BLaER1 (cell line): ENCODE results near the gene PAM.

Experiments
- H3K27ac ChIP-seq: shearing (Covaris generic); formaldehyde crosslinking; 2 replicates; pipeline ENCODE4 v1.8.1; 2022
- H3K27me3 ChIP-seq: shearing (Covaris generic); formaldehyde crosslinking; 2 replicates; pipeline ENCODE4 v1.8.1; 2022
- H3K36me3 ChIP-seq: shearing (Covaris generic); formaldehyde crosslinking; 2 replicates; pipeline ENCODE4 v1.8.1; 2022
- H3K4me1 ChIP-seq: shearing (Covaris generic); formaldehyde crosslinking; 2 replicates; pipeline ENCODE4 v1.8.1; 2022
- H3K4me2 ChIP-seq: shearing (Covaris generic); formaldehyde crosslinking; 2 replicates; pipeline ENCODE4 v1.8.1; 2022
- H3K4me3 ChIP-seq: shearing (Covaris generic); formaldehyde crosslinking; 2 replicates; pipeline ENCODE4 v1.8.1; 2022
- H3K9ac ChIP-seq: shearing (Covaris generic); formaldehyde crosslinking; 2 replicates; pipeline ENCODE4 v1.8.1; 2022
- H3K9me3 ChIP-seq: shearing (Covaris generic); formaldehyde crosslinking; 2 replicates; pipeline ENCODE4 v1.8.1; 2022
- H4K20me1 ChIP-seq: shearing (Covaris generic); formaldehyde crosslinking; 2 replicates; pipeline ENCODE4 v1.8.1; 2022
- Cebpa-rat ChIP-seq: shearing (Covaris generic); IDR thresholded peaks from 2 replicates; pipeline ENCODE4 v1.8.1; 2022

Gene PAM

GRCh38 chr5:102754767-102755431 is at the start of gene PAM:
PAM (plus strand) TSS chr5:102755305; CDS start chr5:102866196, 110,891 bp downstream.
- no peaks in the 10 kb centered on the region for H3K27me3 ChIP-seq
- H3K36me3 ChIP-seq, result no peaks in the 10 kb centered on the region
- H3K9ac ChIP-seq, result peak within 1 kb of the TSS; percentile 86
- peak within 1 kb of the TSS; percentile 96 for H3K4me2 ChIP-seq
- peak within 1 kb of the TSS; percentile 84 for H3K4me3 ChIP-seq
- peaks cover 39% of the 10 kb centered on the region for H3K4me1 ChIP-seq
- no peak for TF ChIP-seq Cebpa-rat
- peak within 1 kb of the TSS; percentile 91 for H3K27ac ChIP-seq
- no peaks in the 10 kb centered on the region; the same call in 1 of the 2 replicates for H3K9me3 ChIP-seq
- H4K20me1 ChIP-seq, result peaks cover 18% of the 10 kb centered on the region

- TF ChIP-seq Cebpa-rat, result no peak
- Histone ChIP-seq H3K4me3 (no peak overlapping the region), H3K9me3 (no peaks in the 10 kb centered on the region), H3K27me3 (no peaks in the 10 kb centered on the region), H3K4me1 (peaks cover 26% of the 10 kb centered on the region), H3K27ac (no peak overlapping the region), H4K20me1 (no peaks in the 10 kb centered on the region), H3K9ac (no peak overlapping the region), H3K4me2 (no peak overlapping the region), H3K36me3 (no peaks in the 10 kb centered on the region)
Measured at GRCh38 chr5:102711525-102712385, 43.4 kb upstream of the PAM start.

- H3K36me3 ChIP-seq, result no peaks in the 10 kb centered on the region
- no peaks in the 10 kb centered on the region for H3K27me3 ChIP-seq
- H3K4me2 ChIP-seq, result peak overlapping the region; percentile 57
- H3K9ac ChIP-seq, result no peak overlapping the region
- H3K27ac ChIP-seq, result peak overlapping the region; percentile 57; the same call in 1 of the 2 replicates
- H4K20me1 ChIP-seq, result no peaks in the 10 kb centered on the region
- peaks cover 26% of the 10 kb centered on the region for H3K4me1 ChIP-seq
- H3K4me3 ChIP-seq, result no peak overlapping the region
- TF ChIP-seq Cebpa-rat, result no peak
- no peaks in the 10 kb centered on the region for H3K9me3 ChIP-seq
Measured at GRCh38 chr5:102713278-102713677, 41.8 kb upstream of the PAM start.

GRCh38 chr5:102713682-102714231 is 41.3 kb upstream of the PAM start:
- no peak for TF ChIP-seq Cebpa-rat
- H3K27ac ChIP-seq, result peak overlapping the region; percentile 57; the same call in 1 of the 2 replicates
- peaks cover 26% of the 10 kb centered on the region for H3K4me1 ChIP-seq
- H3K27me3 ChIP-seq, result no peaks in the 10 kb centered on the region
- no peaks in the 10 kb centered on the region for H4K20me1 ChIP-seq
- H3K9me3 ChIP-seq, result no peaks in the 10 kb centered on the region
- H3K4me3 ChIP-seq, result no peak overlapping the region
- H3K9ac ChIP-seq, result no peak overlapping the region
- H3K36me3 ChIP-seq, result no peaks in the 10 kb centered on the region
- peak overlapping the region; percentile 57 for H3K4me2 ChIP-seq

- Histone ChIP-seq H3K9me3 (no peaks in the 10 kb centered on the region), H3K4me3 (no peak overlapping the region), H3K36me3 (no peaks in the 10 kb centered on the region), H3K9ac (no peak overlapping the region), H3K27me3 (no peaks in the 10 kb centered on the region), H3K4me2 (peak overlapping the region; percentile 57; the same call in 1 of the 2 replicates), H4K20me1 (no peaks in the 10 kb centered on the region), H3K4me1 (peaks cover 26% of the 10 kb centered on the region), H3K27ac (no peak overlapping the region; the same call in 1 of the 2 replicates)
- no peak for TF ChIP-seq Cebpa-rat
Measured at GRCh38 chr5:102715082-102715807, 39.9 kb upstream of the PAM start.

- Histone ChIP-seq H3K4me3 (no peak overlapping the region), H3K4me1 (peaks cover 26% of the 10 kb centered on the region), H3K4me2 (no peak overlapping the region), H3K27ac (no peak overlapping the region), H3K9me3 (no peaks in the 10 kb centered on the region), H3K9ac (no peak overlapping the region), H4K20me1 (no peaks in the 10 kb centered on the region), H3K27me3 (no peaks in the 10 kb centered on the region), H3K36me3 (no peaks in the 10 kb centered on the region)
- TF ChIP-seq Cebpa-rat, result no peak
Measured at GRCh38 chr5:102716017-102716416, 39.1 kb upstream of the PAM start.

GRCh38 chr5:102718819-102719218 is 36.3 kb upstream of the PAM start:
- peaks cover 13% of the 10 kb centered on the region for H3K4me1 ChIP-seq
- H3K9me3 ChIP-seq, result no peaks in the 10 kb centered on the region
- H3K4me2 ChIP-seq, result no peak overlapping the region
- no peaks in the 10 kb centered on the region for H4K20me1 ChIP-seq
- H3K36me3 ChIP-seq, result no peaks in the 10 kb centered on the region
- TF ChIP-seq Cebpa-rat, result no peak
- no peaks in the 10 kb centered on the region for H3K27me3 ChIP-seq
- no peak overlapping the region for H3K27ac ChIP-seq
- no peak overlapping the region for H3K4me3 ChIP-seq
- H3K9ac ChIP-seq, result no peak overlapping the region

- H3K27ac ChIP-seq, result no peak overlapping the region
- no peak for TF ChIP-seq Cebpa-rat
- H3K27me3 ChIP-seq, result no peaks in the 10 kb centered on the region
- H3K9ac ChIP-seq, result no peak overlapping the region
- H3K9me3 ChIP-seq, result no peaks in the 10 kb centered on the region
- H3K4me2 ChIP-seq, result no peak overlapping the region
- no peak overlapping the region for H3K4me3 ChIP-seq
- no peaks in the 10 kb centered on the region for H3K36me3 ChIP-seq
- H3K4me1 ChIP-seq, result peaks cover 2% of the 10 kb centered on the region; the same call in 1 of the 2 replicates
- no peaks in the 10 kb centered on the region for H4K20me1 ChIP-seq
Measured at GRCh38 chr5:102719886-102720285, 35.2 kb upstream of the PAM start.

GRCh38 chr5:102720969-102721368 is 34.1 kb upstream of the PAM start:
- no peaks in the 10 kb centered on the region for H3K9me3 ChIP-seq
- H3K27ac ChIP-seq, result no peak overlapping the region
- H3K4me1 ChIP-seq, result no peaks in the 10 kb centered on the region
- no peak overlapping the region for H3K9ac ChIP-seq
- H3K36me3 ChIP-seq, result no peaks in the 10 kb centered on the region
- H3K4me2 ChIP-seq, result no peak overlapping the region
- TF ChIP-seq Cebpa-rat, result no peak
- no peaks in the 10 kb centered on the region for H3K27me3 ChIP-seq
- H4K20me1 ChIP-seq, result no peaks in the 10 kb centered on the region
- no peak overlapping the region for H3K4me3 ChIP-seq
